Measurements from ENCODE around the gene SH3D19. TPM values are rescaled to one million over a fixed set of nuclear protein-coding genes. Genes with fewer than 3 reads are reported as not detected.
"Not testable (repeated sequence)": the region's sequence is repeated elsewhere in the genome, so short reads cannot be mapped to it uniquely, and the experiment has no call there.

Gene SH3D19
- total and polyA plus RNA-seq, 8 donors, result 52.9 to 114 (median 59.2) TPM

- no peaks in the 10 kb centered on the region for H3K36me3 ChIP-seq
- no peak overlapping the region for H3K4me3 ChIP-seq
- ATAC-seq (no peak), DNase-seq (no peak)
- no peaks in the 10 kb centered on the region for H3K9me3 ChIP-seq
- no peak overlapping the region for H3K27ac ChIP-seq
- no peak for TF ChIP-seq CTCF (IDR thresholded peaks at IDR 0.05)
- intact Hi-C loops (cut with DNase I), result no loop called here
- no peaks in the 10 kb centered on the region for H3K4me1 ChIP-seq
- no peaks in the 10 kb centered on the region for H3K27me3 ChIP-seq
These were observed 232.9 kb downstream of the SH3D19 start for GRCh38 chr4:151092488-151092887.

GRCh38 chr4:151091047-151091446 lies 234.4 kb downstream of the SH3D19 start:
- no peak for DNase-seq
- H3K4me1 ChIP-seq, result no peaks in the 10 kb centered on the region
- H3K36me3 ChIP-seq, result no peaks in the 10 kb centered on the region
- no peaks in the 10 kb centered on the region for H3K27me3 ChIP-seq
- no peak for ATAC-seq
- intact Hi-C loops (cut with DNase I), result no loop called here
- TF ChIP-seq CTCF (IDR thresholded peaks at IDR 0.05), result no peak
- H3K9me3 ChIP-seq, result no peaks in the 10 kb centered on the region
- H3K4me3 ChIP-seq, result no peak overlapping the region
- H3K27ac ChIP-seq, result no peak overlapping the region

- DNase-seq (no peak), ATAC-seq (no peak)
- no peak for TF ChIP-seq CTCF (IDR thresholded peaks at IDR 0.05)
- no peak overlapping the region for H3K27ac ChIP-seq
- no peak overlapping the region for H3K4me3 ChIP-seq
- intact Hi-C loops (cut with DNase I), result no loop called here
- H3K4me1 ChIP-seq, result no peaks in the 10 kb centered on the region
- H3K9me3 ChIP-seq, result no peaks in the 10 kb centered on the region
- no peaks in the 10 kb centered on the region for H3K36me3 ChIP-seq
- H3K27me3 ChIP-seq, result no peaks in the 10 kb centered on the region
These were observed 237.9 kb downstream of the SH3D19 start for GRCh38 chr4:151087467-151087866.

- H3K4me3 ChIP-seq; ATAC-seq; intact Hi-C loops (cut with DNase I): not testable (repeated sequence)
These were observed 247.4 kb downstream of the SH3D19 start for GRCh38 chr4:151077978-151078377.

GRCh38 chr4:151074416-151074916 lies 250.9 kb downstream of the SH3D19 start:
- no peak for DNase-seq
- no peak for TF ChIP-seq CTCF (IDR thresholded peaks at IDR 0.05)
- no peak for ATAC-seq
- intact Hi-C loops (cut with DNase I), result no loop called here
- no peaks in the 10 kb centered on the region for H3K4me1 ChIP-seq
- no peak overlapping the region for H3K27ac ChIP-seq
- no peak overlapping the region for H3K4me3 ChIP-seq
- H3K36me3 ChIP-seq, result no peaks in the 10 kb centered on the region
- H3K9me3 ChIP-seq, result no peaks in the 10 kb centered on the region
- no peaks in the 10 kb centered on the region for H3K27me3 ChIP-seq

More at GRCh38 chr4:151077978-151078377, 247.4 kb downstream of the SH3D19 start:
- H3K27me3 ChIP-seq, H3K9me3 ChIP-seq, H3K4me1 ChIP-seq, H3K27ac ChIP-seq, H3K36me3 ChIP-seq, DNase-seq: not testable (repeated sequence)

Other genes with a start within 250 kb of the SH3D19 start
- gene RPS3A, start 226.0 kb downstream of the SH3D19 start, total RNA-seq, result 1,000 to 10,000 TPM; 1,429 to 1,548 TPM
- gene RPS3A, start 226.0 kb downstream of the SH3D19 start, polyA plus RNA-seq (ENCODE audit: insufficient read length in 6 of 6), result 1,000 to 10,000 TPM; 4,418 to 5,785 (median 5,215) TPM
- not detected for gene PRSS48, start 48.4 kb downstream of the SH3D19 start, total RNA-seq
- under 1 TPM in 2 of 6 donors, not detected in 4; 0.20 to 0.21 TPM for gene PRSS48, start 48.4 kb downstream of the SH3D19 start, polyA plus RNA-seq (ENCODE audit: insufficient read length in 6 of 6)
- gene FHIP1A, start 83.6 kb upstream of the SH3D19 start, total RNA-seq, result 10 to 100 TPM; 17.3 to 20.0 TPM
- 1 to 10 TPM; 3.7 to 6.8 (median 4.5) TPM for gene FHIP1A, start 83.6 kb upstream of the SH3D19 start, polyA plus RNA-seq (ENCODE audit: insufficient read length in 6 of 6)